IPS DF 6.9 (cell line): ENCODE data around the gene UBR1.
"Not testable (repeated sequence)": the region's sequence is repeated elsewhere in the genome, so short reads cannot be mapped to it uniquely, and the experiment has no call there.

ENCODE experiments used
- DNase-seq: peaks from one replicate; pipeline ENCODE4 v3.0.0-alpha.2; 2013; ENCODE audit warnings: low read depth, low spot score
- H3K27ac ChIP-seq: one replicate; pipeline ENCODE4 v1.5.1; 2013; ENCODE audit warnings: low read length, control low read depth
- H3K27me3 ChIP-seq: 2 replicates; pipeline ENCODE4 v1.6.1; 2013; ENCODE audit warnings: mild to moderate bottlenecking, low read length; ENCODE audit not compliant: control insufficient read depth, insufficient read depth
- H3K36me3 ChIP-seq: 2 replicates; pipeline ENCODE4 v1.6.1; 2013; ENCODE audit warnings: low read length; ENCODE audit not compliant: control insufficient read depth, insufficient read depth
- H3K4me1 ChIP-seq: 2 replicates; pipeline ENCODE4 v1.6.1; 2013; ENCODE audit warnings: low read length; ENCODE audit not compliant: control insufficient read depth, insufficient read depth
- H3K4me3 ChIP-seq: 2 replicates; pipeline ENCODE4 v1.5.1; 2013; ENCODE audit warnings: mild to moderate bottlenecking, low read length
- H3K9me3 ChIP-seq: 2 replicates; pipeline ENCODE4 v1.6.1; 2013; ENCODE audit warnings: low read length, inconsistent platforms; ENCODE audit not compliant: control insufficient read depth, insufficient read depth
- WGBS: extraction: QIAGEN DNeasy Blood & Tissue Kit; methylation state at CpG from one replicate; pipeline ENCODE4 v1.1.7; 2013; ENCODE audit warnings: mixed read lengths, missing lambda C conversion rate; ENCODE audit not compliant: insufficient read length, insufficient coverage; 5-methylcytosine and 5-hydroxymethylcytosine counted together

UBR1 gene

GRCh38 chr15:42984493-42985034 is 121.3 kb downstream of the UBR1 start:
- Histone ChIP-seq H3K9me3 (no peaks in the 10 kb centered on the region), H3K27me3 (no peaks in the 10 kb centered on the region), H3K4me1 (no peaks in the 10 kb centered on the region), H3K36me3 (no peaks in the 10 kb centered on the region), H3K27ac (no peak overlapping the region), H3K4me3 (no peak overlapping the region)
- no peak for DNase-seq
- no CpG with 5 or more reads among the region's 1 CpG for WGBS

GRCh38 chr15:42979113-42979512 is 126.7 kb downstream of the UBR1 start:
- not testable (repeated sequence) for DNase-seq, H3K27me3 ChIP-seq, H3K4me1 ChIP-seq, H3K36me3 ChIP-seq, H3K27ac ChIP-seq, H3K4me3 ChIP-seq, H3K9me3 ChIP-seq
- no CpG with 5 or more reads among the region's 6 CpGs for WGBS

- H3K4me1 ChIP-seq: no peaks in the 10 kb centered on the region
- no CpG with 5 or more reads among the region's 2 CpGs for WGBS
- no peak for DNase-seq
- H3K36me3 ChIP-seq: peaks cover 8% of the 10 kb centered on the region; the same call in 1 of the 2 replicates
- H3K4me3 ChIP-seq: no peak overlapping the region
- no peak overlapping the region for H3K27ac ChIP-seq
- no peaks in the 10 kb centered on the region for H3K9me3 ChIP-seq
- no peaks in the 10 kb centered on the region; the same call in 1 of the 2 replicates for H3K27me3 ChIP-seq
Measured at GRCh38 chr15:42974202-42974862, 131.5 kb downstream of the UBR1 start.

GRCh38 chr15:42973114-42973513 is 132.7 kb downstream of the UBR1 start:
- Histone ChIP-seq H3K27me3 (no peaks in the 10 kb centered on the region; the same call in 1 of the 2 replicates), H3K4me3 (no peak overlapping the region), H3K4me1 (no peaks in the 10 kb centered on the region), H3K27ac (no peak overlapping the region), H3K9me3 (no peaks in the 10 kb centered on the region), H3K36me3 (peaks cover 8% of the 10 kb centered on the region; the same call in 1 of the 2 replicates)
- DNase-seq: no peak
- no CpG with 5 or more reads among the region's 4 CpGs for WGBS

- Histone ChIP-seq H3K27ac (no peak overlapping the region), H3K4me3 (no peak overlapping the region), H3K27me3 (no peaks in the 10 kb centered on the region), H3K9me3 (no peaks in the 10 kb centered on the region), H3K36me3 (peaks cover 8% of the 10 kb centered on the region; the same call in 1 of the 2 replicates), H3K4me1 (no peaks in the 10 kb centered on the region)
- no CpG with 5 or more reads among the region's 1 CpG for WGBS
- no peak for DNase-seq
Measured at GRCh38 chr15:42971830-42972229, 134.0 kb downstream of the UBR1 start.

GRCh38 chr15:42964476-42964875 is 141.4 kb downstream of the UBR1 start:
- Histone ChIP-seq H3K4me3 (no peak overlapping the region), H3K36me3 (no peaks in the 10 kb centered on the region), H3K27ac (no peak overlapping the region), H3K4me1 (no peaks in the 10 kb centered on the region), H3K9me3 (no peaks in the 10 kb centered on the region), H3K27me3 (no peaks in the 10 kb centered on the region)
- no peak for DNase-seq
- WGBS: no CpG with 5 or more reads among the region's 5 CpGs

DNA sequence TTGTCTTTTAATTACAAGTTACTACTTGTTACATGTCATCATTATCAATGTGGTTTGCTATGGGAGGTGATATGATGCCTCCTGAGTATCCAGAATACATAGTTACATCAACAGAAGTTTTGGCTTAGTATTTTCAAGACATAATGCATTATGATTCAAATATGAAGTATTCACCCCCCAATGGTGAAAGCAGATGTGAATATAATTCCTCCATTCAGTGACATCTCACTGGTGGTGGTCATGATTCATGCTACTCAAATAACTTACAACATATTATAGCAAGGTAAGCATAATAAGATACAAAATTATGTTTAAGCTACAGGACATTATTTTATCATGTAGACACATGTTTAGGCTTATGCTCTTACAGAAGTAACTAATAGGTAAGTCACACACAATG is 150.3 kb downstream of the UBR1 start:
- Histone ChIP-seq H3K4me3 (no peak overlapping the region), H3K27ac (no peak overlapping the region), H3K4me1 (no peaks in the 10 kb centered on the region), H3K27me3 (no peaks in the 10 kb centered on the region), H3K9me3 (no peaks in the 10 kb centered on the region), H3K36me3 (peaks cover 4% of the 10 kb centered on the region; the same call in 1 of the 2 replicates)
- DNase-seq: no peak

DNA sequence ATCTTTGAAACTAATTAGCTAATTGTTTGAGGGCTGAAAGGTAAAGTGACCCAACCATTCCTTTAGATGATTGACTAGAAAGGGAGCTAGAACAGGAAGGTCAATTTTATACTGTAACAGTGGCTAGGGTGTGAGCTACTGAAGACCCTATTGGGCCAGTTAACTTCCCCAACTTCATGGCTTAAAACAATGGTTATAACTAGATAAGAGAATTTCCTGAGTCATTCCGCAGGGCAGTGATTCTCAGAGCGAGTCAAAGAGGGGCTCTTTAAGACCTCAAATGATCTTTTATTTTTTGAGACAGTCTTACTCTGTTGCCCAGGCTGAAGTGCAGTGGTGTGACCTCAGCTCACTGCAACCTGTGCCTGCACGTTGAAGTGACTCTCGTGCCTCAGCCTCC is 151.5 kb downstream of the UBR1 start:
- H3K27me3 ChIP-seq: no peaks in the 10 kb centered on the region
- no peak overlapping the region for H3K4me3 ChIP-seq
- WGBS: no CpG with 5 or more reads among the region's 4 CpGs
- peaks cover 4% of the 10 kb centered on the region; the same call in 1 of the 2 replicates for H3K36me3 ChIP-seq
- no peaks in the 10 kb centered on the region for H3K9me3 ChIP-seq
- no peak overlapping the region for H3K27ac ChIP-seq
- DNase-seq: no peak
- no peaks in the 10 kb centered on the region for H3K4me1 ChIP-seq

DNA sequence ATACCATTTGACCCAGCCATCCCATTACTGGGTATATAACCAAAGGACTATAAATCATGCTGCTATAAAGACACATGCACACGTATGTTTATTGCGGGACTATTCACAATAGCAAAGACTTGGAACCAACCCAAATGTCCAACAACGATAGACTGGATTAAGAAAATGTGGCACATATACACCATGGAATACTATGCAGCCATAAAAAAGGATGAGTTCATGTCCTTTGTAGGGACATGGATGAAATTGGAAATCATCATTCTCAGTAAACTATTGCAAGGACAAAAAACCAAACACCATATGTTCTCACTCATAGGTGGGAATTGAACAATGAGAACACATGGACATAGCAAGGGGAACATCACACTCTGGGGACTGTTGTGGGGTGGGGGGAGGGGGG is 156.9 kb downstream of the UBR1 start:
- not testable (repeated sequence) for H3K36me3 ChIP-seq, H3K9me3 ChIP-seq, H3K27me3 ChIP-seq, H3K4me3 ChIP-seq, H3K4me1 ChIP-seq, H3K27ac ChIP-seq, DNase-seq
- no CpG with 5 or more reads among the region's 3 CpGs for WGBS

DNA sequence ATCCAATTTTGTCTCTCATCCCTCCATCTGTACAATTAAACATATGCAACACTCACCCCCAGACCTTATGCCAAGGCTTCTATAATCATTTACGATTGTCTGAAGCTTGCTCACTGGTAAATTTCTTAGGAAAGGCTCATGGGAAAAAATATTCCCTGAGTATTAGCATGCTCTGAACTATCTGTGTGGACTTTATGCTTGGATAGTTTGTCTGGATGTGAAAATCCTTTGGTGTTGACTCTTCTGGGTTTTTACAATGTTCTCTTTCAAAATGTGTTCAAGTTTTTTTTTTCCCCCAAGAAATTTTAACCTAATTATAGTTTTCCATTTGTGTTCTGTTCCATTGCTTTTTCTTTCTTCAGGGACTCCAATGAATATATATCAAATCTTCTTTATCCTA is 165.3 kb downstream of the UBR1 start:
- Histone ChIP-seq H3K36me3 (no peaks in the 10 kb centered on the region), H3K9me3 (no peaks in the 10 kb centered on the region), H3K4me1 (no peaks in the 10 kb centered on the region), H3K27ac (no peak overlapping the region), H3K27me3 (no peaks in the 10 kb centered on the region), H3K4me3 (no peak overlapping the region)
- no peak for DNase-seq
- WGBS: no CpG with 5 or more reads among the region's 1 CpG

DNA sequence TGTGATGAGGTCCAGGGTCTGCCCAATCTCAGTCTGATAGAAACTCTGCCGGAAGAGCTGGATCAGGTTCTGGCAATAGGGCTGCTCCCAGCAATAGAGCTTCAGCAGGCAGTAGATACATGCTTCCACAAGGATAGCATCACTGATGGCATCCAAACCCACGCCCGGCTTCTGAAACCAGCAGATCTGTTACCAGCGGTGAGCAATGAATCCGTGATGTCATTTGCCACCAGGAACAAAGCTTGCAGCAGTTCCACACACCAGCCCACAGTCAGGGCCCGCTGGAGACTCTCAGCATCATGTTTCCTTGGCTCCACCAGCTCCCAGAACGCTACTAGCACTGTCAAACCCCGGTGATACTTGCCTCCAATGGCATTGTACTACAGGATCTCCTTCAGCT is 166.0 kb downstream of the UBR1 start:
- H3K4me3 ChIP-seq: no peak overlapping the region
- WGBS: no CpG with 5 or more reads among the region's 8 CpGs
- DNase-seq: no peak
- no peaks in the 10 kb centered on the region for H3K27me3 ChIP-seq
- H3K9me3 ChIP-seq: no peaks in the 10 kb centered on the region
- no peaks in the 10 kb centered on the region for H3K4me1 ChIP-seq
- H3K36me3 ChIP-seq: no peaks in the 10 kb centered on the region
- no peak overlapping the region for H3K27ac ChIP-seq
